Superior temporal gyrus (tissue), 1 donor: ENCODE results near the gene HK3.

Experiments used
- DNase-seq: peaks from one replicate; pipeline ENCODE4 v3.0.0-alpha.2; 2016; ENCODE audit errors: extremely low spot score

The HK3 gene

GRCh38 chr5:176902102-176902814, 3.1 kb upstream of the HK3 start:
- no peak for DNase-seq

GRCh38 chr5:176901260-176902101, 2.3 kb upstream of the HK3 start:
- DNase-seq, result no peak

- DNase-seq, result no peak
These were observed 1.6 kb upstream of the HK3 start for GRCh38 chr5:176900780-176901204.

DNA sequence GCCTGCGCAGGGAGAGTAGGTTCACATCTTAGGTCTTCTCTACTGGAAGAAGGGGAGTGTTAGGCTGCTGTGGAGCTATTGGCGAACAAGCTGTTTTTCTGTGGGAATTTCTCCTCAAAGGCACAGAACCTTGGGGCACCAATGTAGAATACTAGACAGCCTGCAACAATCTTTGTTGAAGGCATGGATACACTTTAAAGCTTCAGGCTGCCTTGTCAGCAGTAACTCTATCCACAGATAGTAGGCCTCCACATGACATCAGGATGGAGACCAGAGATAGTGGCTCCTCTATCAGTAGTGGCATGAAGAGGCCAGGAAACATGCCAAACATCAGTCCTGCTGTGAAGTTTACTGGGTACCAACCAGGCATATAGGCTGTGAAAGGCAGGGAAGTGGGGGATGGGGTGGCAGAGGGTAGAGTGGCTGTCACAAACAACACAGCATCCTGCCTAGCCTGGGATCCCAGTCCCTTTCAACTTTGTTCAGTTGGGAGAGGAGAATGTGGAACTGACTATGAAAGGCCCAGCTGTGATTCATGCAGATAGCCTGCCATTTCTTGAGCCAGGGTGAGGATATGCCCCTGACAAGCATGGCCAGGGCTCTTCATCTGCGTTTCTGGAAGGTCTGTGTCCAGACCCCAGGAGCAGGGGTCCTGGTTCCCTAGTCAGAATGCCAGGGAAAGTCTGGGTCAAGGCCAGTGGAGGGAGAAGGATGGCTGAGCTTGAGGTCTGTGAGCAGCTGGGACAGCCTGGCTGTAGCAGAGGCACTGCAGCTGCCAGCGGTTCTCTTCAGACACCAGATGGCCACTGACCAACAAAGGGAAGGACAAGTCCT, 1.0 kb upstream of the HK3 start:
- peak; percentile 28 for DNase-seq

DNA sequence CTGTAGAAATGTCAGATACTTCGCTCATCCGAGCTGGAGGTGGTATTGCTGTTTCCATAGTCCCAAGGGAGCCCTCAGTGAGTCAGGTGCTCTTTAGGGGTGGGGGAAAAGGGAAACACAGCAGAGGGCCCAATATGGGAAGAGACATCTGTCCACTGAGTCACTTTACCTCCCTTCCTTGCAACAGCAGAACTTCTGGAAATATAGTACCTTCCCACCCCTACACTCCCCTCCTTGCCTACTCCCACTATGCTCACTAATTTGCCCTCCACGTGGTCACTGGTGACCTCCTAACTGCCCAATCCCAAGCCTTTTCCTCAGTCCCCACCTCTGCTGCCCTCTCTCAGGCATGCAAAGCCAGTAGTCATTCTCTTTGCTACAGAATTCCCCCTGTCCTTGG, 1.9 kb downstream of the HK3 start:
- no peak for DNase-seq

GRCh38 chr5:176895831-176896230, 3.3 kb downstream of the HK3 start:
- no peak for DNase-seq

DNA sequence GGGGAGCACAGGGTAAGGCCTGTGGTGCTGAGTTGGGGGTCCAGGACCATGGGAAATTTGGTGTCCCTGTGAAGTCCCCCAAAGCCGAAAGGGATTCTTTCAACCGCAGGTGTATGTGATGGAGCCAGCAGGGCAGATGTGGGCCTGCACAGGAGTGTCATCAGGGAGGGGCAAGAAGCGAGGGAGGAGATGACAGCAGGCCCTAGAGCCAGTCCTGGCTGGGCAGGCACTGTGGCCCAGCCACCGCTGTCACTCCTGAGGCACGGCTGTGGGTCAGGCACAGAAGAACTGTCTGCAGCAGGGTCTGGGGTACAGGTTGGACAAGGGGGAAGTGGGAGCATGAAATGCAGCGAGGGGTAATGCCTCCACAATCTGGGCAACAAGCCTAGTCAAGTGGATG, 4.8 kb downstream of the HK3 start:
- DNase-seq, result no peak

DNA sequence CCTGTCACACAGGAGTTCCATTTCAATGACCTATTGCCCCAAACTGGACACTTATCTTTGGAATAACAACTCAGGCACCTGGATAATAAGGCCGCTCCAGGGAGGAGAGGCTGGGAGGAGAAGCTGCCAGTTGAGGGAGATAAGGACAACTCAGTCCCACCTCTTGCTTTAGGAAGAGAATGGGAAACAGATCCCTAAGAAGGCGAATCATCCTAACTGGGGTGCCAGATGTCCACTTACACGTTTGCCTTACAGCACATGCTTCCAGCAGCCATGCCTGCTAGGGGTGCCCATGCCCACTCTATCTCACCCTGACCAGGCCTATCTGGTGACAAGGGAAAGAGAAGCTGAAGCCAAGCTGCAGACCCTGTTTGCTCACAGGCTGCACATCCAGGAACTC, 6.5 kb downstream of the HK3 start:
- no peak for DNase-seq

DNA sequence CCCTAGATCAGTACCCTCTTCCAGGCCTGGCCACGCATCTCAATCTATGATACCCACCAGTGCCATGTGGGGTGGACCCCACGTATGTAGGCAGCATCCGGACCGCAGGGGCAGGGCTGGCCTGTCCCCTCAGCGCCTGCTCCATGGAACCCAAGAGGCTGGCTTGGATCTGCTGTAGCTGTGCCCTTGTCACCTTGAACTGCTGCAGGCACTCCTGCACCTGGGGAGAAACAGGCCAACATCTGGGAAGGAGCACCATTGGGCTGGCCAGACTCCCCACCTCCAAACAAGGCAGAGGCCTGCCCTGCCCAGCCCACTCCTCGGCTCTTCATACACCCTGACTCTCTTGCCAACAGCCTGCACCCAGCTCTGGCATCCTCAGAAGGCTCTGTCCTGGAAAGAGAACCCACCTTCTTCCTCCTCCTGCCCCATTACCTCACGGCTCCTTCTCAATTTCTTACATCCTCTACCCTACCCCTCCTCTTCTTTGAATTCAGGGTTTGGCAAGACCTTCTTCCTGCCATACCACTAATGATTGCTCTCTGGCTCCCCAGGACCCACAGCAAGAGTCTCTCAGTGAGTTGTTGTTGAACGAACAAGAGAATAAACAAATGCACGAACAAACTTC, 7.7 kb downstream of the HK3 start:
- no peak for DNase-seq

DNA sequence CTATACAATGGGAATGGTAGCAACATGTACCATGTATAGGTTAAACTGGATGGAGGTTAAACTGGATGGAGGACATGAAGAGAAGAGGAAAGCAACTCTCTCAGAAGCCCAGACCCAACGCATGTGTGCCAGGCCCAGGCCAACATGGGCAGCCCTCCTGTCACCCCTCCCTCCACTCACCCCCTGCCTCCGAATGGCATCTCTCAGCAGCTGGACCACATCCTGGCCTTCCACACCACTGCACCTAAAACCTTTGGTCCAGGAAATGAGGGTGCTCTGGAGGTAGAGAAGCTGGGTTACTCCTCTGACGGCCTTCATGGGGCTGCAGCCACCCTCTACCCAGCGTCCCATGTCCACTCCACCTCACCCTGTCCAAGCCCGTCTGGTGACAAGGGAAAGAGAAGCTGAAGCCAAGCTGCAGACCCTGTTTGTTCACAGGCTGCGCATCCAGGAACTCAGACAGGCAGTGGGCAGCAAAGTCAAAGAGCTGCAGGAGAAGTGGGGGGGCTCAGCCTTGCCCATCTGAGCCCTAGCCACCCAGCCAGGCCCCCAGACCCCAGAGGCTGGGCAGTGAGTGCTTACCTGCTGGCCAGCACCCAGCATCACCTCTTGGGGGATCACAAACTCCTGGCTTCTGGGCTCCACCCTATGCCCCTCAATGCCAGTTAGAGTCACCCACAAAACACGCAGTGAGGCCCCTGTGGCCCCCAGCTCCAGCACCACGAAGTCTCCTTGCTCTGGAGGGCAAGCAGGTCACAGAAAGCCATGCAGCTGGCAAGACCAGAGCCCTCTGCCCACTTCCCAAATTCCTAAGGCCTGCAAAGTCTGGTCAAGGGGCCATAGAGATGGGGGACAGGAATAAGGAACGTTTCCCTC, 8.5 kb downstream of the HK3 start:
- DNase-seq, result no peak

DNA sequence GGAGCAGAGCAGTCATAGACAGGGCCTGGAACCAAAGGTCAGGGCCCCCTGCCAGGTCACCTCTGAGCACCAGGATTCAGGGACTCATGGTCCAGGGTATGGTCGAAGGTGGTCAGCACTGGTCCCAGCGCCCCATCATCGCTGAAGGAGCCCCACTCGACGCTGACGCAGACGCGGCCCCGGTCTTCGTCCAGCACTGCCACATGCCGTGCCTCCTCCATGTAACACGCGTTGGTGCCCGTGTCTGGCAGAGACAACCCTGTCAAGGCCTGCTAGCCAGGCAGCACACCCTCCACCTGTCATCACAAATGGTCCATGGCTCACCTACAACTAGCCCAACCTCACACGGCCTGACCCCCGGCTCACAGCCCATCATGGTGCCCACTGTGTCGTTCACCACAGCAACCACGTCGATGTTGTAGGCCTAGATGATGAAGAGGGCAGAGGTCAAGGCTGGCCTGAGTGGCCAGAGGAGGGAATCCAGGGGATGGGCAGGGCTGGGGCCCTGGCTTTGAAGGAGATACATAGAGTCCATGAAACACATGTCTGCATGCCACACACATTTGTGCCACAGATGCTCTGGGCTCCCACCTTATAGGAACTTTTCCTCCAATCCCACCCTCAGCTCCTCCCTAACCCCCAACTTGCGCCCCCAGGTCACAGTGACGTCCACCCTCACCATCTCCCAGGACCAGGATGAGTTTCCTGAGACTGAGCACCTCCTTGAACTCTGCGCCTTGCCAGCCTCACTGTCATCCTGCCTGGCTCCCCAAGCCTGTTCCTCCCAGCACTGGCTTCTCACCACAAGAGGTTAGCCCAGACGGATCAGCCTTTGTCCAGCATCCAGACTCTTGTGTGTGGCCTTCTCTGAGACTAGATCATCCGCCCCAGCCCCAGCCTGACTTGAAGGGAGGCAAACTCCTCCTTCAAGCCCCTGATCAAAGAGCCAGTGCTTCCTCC, 9.5 kb downstream of the HK3 start:
- DNase-seq, result no peak

- DNase-seq, result no peak
These were observed 10.3 kb downstream of the HK3 start for GRCh38 chr5:176888865-176889165.

- no peak for DNase-seq
These were observed 10.9 kb downstream of the HK3 start for GRCh38 chr5:176888016-176888864.

GRCh38 chr5:176887252-176887849, 11.8 kb downstream of the HK3 start:
- no peak for DNase-seq

GRCh38 chr5:176886336-176887251, 12.6 kb downstream of the HK3 start:
- peak; percentile 8 for DNase-seq

- DNase-seq, result no peak
These were observed 14.6 kb downstream of the HK3 start for GRCh38 chr5:176884571-176884890.

DNA sequence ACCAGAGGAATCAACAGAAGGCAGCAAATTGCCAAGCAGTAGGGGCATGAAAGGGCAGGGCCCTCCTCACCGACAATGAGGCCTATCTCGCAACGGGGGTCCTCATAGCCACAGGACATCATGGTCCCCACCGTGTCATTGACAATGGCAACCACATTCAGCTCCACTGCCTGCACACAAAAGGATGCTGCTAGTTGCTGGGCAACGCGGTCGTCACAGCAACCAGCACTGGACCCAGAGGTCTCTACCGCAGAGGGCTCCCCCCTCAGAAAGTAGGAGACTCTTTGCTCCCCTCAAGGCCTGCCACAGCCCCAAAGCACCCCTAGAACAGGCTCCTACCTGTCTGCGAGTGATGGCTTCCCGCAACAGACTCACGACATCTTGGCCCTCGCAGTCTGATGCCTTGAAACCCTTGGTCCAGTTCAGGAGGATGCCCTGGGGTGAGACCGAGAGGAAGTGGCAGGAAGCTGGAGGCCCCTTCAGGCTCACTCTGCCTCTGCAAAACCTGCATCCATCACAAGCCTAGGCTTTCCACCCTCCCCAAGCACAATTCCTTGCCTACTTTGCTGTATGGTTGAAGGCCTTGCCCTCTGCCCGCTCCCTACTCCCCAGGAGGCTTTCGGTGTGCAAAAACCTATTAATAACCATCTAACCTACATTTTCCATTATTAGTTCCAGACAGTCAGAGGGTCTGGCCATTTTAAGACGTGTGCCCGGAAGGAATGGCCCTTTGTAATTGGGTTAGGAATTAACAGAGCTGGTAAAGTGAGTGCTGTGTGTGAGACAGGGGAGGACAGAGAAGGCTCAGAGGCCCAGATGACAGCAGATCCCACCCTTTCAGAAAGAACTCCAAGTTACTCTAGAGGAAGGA, 15.2 kb downstream of the HK3 start:
- no peak for DNase-seq
